Esophagus squamous epithelium (tissue), 4 donors: ENCODE measurements around the gene CYB5R2.

Source experiments
- POLR2A ChIP-seq, 4 donors: fragments of 450-650 bp; IDR thresholded peaks; one replicate each; pipeline ENCODE4 v1.6.1; 2017; ENCODE audit warnings: antibody characterized with exemption in 4 of 4, mild to moderate bottlenecking in 4 of 4, moderate library complexity in 3 of 4
- TF ChIP-seq, protein P1 (sequence below), 6 experiments: fragments of 450-650 bp in 4 of 6; fragments of 200-600 bp in 2 of 6; sonication (generic) in 2 of 6; IDR thresholded peaks; one replicate each; pipeline ENCODE4 v1.5.1; 2016 to 2019; ENCODE audit warnings: antibody characterized with exemption in 6 of 6, mild to moderate bottlenecking in 4 of 6, moderate library complexity in 4 of 6

GRCh38 chr11:7714786-7715185 lies 41.5 kb upstream of the CYB5R2 start:
- TF ChIP-seq, protein P1, sequence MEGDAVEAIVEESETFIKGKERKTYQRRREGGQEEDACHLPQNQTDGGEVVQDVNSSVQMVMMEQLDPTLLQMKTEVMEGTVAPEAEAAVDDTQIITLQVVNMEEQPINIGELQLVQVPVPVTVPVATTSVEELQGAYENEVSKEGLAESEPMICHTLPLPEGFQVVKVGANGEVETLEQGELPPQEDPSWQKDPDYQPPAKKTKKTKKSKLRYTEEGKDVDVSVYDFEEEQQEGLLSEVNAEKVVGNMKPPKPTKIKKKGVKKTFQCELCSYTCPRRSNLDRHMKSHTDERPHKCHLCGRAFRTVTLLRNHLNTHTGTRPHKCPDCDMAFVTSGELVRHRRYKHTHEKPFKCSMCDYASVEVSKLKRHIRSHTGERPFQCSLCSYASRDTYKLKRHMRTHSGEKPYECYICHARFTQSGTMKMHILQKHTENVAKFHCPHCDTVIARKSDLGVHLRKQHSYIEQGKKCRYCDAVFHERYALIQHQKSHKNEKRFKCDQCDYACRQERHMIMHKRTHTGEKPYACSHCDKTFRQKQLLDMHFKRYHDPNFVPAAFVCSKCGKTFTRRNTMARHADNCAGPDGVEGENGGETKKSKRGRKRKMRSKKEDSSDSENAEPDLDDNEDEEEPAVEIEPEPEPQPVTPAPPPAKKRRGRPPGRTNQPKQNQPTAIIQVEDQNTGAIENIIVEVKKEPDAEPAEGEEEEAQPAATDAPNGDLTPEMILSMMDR (IDR thresholded peaks at IDR 0.05) = no peak
- no peak for TF ChIP-seq POLR2A (IDR thresholded peaks at IDR 0.05)
